Measurements from ENCODE around the gene LDLRAD4. TPM values are rescaled to one million over a fixed set of nuclear protein-coding genes. Genes with fewer than 3 reads are reported as not detected.

The LDLRAD4 gene
- total RNA-seq, 1 experiment from 2014 or later, result not detected

- Histone ChIP-seq H3K4me2 (ENCODE audit: low read length) (no peak overlapping the region), H3K27ac (ENCODE audit: low read length) (no peak overlapping the region), H3K27me3 (ENCODE audit: low read length) (no peaks in the 10 kb centered on the region), H3K79me2 (ENCODE audit: low read length) (no peaks in the 10 kb centered on the region), H3K9me3 (ENCODE audit: low read length) (no peaks in the 10 kb centered on the region), H4K20me1 (ENCODE audit: low read length) (no peaks in the 10 kb centered on the region), H3K9ac (ENCODE audit: low read length) (no peak overlapping the region), H3K36me3 (ENCODE audit: low read depth, low read length) (peaks cover 8% of the 10 kb centered on the region; the same call in 1 of the 2 replicates), H3F3A (ENCODE audit: low read length, unreplicated experiment) (no peaks in the 10 kb centered on the region), H3K4me1 (ENCODE audit: insufficient read depth, low read length) (no peaks in the 10 kb centered on the region), H3K4me3 (ENCODE audit: low read length) (no peak overlapping the region), H3K9me2 (replicated peaks; ENCODE audit: low read length) (no peaks in the 10 kb centered on the region), H2AFZ (ENCODE audit: low read length) (no peak overlapping the region)
- ChIA-PET POLR2A (ENCODE audit: unreplicated experiment) (no interaction called here), CTCF (no interaction called here)
- intact Hi-C loops (cut with micrococcal nuclease), result no loop called here
- BruUV-seq (replicated peaks), result no TSS peak
- ATAC-seq (no peak), DNase-seq (no peak)
- TF ChIP-seq EZH2phosphoT487 (IDR thresholded peaks at IDR 0.05; ENCODE audit: borderline replicate concordance, low read length) (no peak), EZH2 (IDR thresholded peaks at IDR 0.05; ENCODE audit: low read length, unreplicated experiment) (no peak)
- TF ChIP-seq, protein P1, sequence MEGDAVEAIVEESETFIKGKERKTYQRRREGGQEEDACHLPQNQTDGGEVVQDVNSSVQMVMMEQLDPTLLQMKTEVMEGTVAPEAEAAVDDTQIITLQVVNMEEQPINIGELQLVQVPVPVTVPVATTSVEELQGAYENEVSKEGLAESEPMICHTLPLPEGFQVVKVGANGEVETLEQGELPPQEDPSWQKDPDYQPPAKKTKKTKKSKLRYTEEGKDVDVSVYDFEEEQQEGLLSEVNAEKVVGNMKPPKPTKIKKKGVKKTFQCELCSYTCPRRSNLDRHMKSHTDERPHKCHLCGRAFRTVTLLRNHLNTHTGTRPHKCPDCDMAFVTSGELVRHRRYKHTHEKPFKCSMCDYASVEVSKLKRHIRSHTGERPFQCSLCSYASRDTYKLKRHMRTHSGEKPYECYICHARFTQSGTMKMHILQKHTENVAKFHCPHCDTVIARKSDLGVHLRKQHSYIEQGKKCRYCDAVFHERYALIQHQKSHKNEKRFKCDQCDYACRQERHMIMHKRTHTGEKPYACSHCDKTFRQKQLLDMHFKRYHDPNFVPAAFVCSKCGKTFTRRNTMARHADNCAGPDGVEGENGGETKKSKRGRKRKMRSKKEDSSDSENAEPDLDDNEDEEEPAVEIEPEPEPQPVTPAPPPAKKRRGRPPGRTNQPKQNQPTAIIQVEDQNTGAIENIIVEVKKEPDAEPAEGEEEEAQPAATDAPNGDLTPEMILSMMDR (conservative IDR thresholded peaks at IDR 0.05; ENCODE audit: low read depth, low read length), result no peak
Measured at GRCh38 chr18:13657974-13658373, 439.4 kb downstream of the LDLRAD4 start.

DNA sequence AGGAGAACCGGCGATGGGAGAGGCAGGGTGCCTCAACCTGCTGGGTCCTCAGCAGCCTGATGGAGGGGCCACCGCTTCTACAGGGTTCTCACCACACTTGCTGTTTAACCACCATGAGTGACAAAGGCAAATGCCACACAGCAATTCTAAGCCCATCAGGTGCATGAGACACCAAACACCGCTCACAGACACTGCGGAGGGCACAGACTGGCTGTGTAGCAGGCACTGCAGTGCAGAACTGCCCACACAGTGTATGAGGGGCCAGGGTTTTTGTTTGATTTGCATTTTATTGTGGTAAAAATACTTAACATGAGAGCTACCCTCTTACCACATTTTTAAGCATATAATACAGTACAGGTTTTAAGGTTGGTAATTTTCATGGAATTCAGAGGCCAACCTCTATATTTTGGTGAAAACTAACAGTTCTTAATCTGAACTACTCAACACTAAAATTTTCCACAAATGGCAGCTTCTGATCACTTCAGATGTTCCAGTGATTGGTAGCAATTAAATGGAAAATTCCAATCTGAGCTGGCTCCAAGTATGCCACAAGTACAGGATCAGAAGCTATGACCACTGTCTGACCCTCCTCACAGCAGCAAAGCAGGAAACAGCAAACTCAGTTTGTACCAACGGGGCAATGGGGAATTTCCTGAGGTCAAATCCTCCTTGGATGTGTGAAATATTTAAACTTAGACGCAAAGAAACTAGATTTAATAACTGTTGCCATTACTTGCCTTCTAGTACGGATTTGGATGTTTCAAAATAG, 440.1 kb downstream of the LDLRAD4 start:
- no peaks in the 10 kb centered on the region for H3K79me2 ChIP-seq (ENCODE audit: low read length)
- BruUV-seq (replicated peaks), result no TSS peak
- no peak overlapping the region for H3K27ac ChIP-seq (ENCODE audit: low read length)
- no peaks in the 10 kb centered on the region for H3F3A ChIP-seq (ENCODE audit: low read length, unreplicated experiment)
- H3K9me2 ChIP-seq (replicated peaks; ENCODE audit: low read length), result no peaks in the 10 kb centered on the region
- no peak overlapping the region for H2AFZ ChIP-seq (ENCODE audit: low read length)
- no peak for ATAC-seq
- H3K9me3 ChIP-seq (ENCODE audit: low read length), result no peaks in the 10 kb centered on the region
- POLR2A ChIA-PET (ENCODE audit: unreplicated experiment), result no interaction called here
- no peak overlapping the region for H3K9ac ChIP-seq (ENCODE audit: low read length)
- H3K4me2 ChIP-seq (ENCODE audit: low read length), result no peak overlapping the region
- H3K27me3 ChIP-seq (ENCODE audit: low read length), result no peaks in the 10 kb centered on the region
- no peaks in the 10 kb centered on the region for H4K20me1 ChIP-seq (ENCODE audit: low read length)
- TF ChIP-seq, protein P1 (conservative IDR thresholded peaks at IDR 0.05; ENCODE audit: low read depth, low read length), result no peak
- TF ChIP-seq EZH2phosphoT487 (IDR thresholded peaks at IDR 0.05; ENCODE audit: borderline replicate concordance, low read length), result no peak
- no peaks in the 10 kb centered on the region for H3K4me1 ChIP-seq (ENCODE audit: insufficient read depth, low read length)
- CTCF ChIA-PET, result no interaction called here
- intact Hi-C loops (cut with micrococcal nuclease), result no loop called here
- H3K4me3 ChIP-seq (ENCODE audit: low read length), result no peak overlapping the region
- DNase-seq, result no peak
- peaks cover 8% of the 10 kb centered on the region; the same call in 1 of the 2 replicates for H3K36me3 ChIP-seq (ENCODE audit: low read depth, low read length)

- Histone ChIP-seq H3F3A (ENCODE audit: low read length, unreplicated experiment) (no peaks in the 10 kb centered on the region), H3K79me2 (ENCODE audit: low read length) (no peaks in the 10 kb centered on the region), H3K27ac (ENCODE audit: low read length) (no peak overlapping the region), H3K4me2 (ENCODE audit: low read length) (no peak overlapping the region), H3K4me3 (ENCODE audit: low read length) (no peak overlapping the region), H3K9ac (ENCODE audit: low read length) (no peak overlapping the region), H4K20me1 (ENCODE audit: low read length) (no peaks in the 10 kb centered on the region), H3K9me3 (ENCODE audit: low read length) (no peaks in the 10 kb centered on the region), H3K9me2 (replicated peaks; ENCODE audit: low read length) (no peaks in the 10 kb centered on the region), H3K4me1 (ENCODE audit: insufficient read depth, low read length) (no peaks in the 10 kb centered on the region), H3K27me3 (ENCODE audit: low read length) (no peaks in the 10 kb centered on the region), H2AFZ (ENCODE audit: low read length) (no peak overlapping the region), H3K36me3 (ENCODE audit: low read depth, low read length) (peaks cover 15% of the 10 kb centered on the region; the same call in 1 of the 2 replicates)
- ATAC-seq (no peak), DNase-seq (no peak)
- intact Hi-C loops (cut with micrococcal nuclease), result no loop called here
- no TSS peak for BruUV-seq (replicated peaks)
- ChIA-PET CTCF (no interaction called here), POLR2A (ENCODE audit: unreplicated experiment) (no interaction called here)
- TF ChIP-seq EZH2phosphoT487 (IDR thresholded peaks at IDR 0.05; ENCODE audit: borderline replicate concordance, low read length), result no peak
- TF ChIP-seq, protein P1 (conservative IDR thresholded peaks at IDR 0.05; ENCODE audit: low read depth, low read length), result no peak
- no peak for TF ChIP-seq EZH2 (IDR thresholded peaks at IDR 0.05; ENCODE audit: low read length, unreplicated experiment)
Measured at GRCh38 chr18:13660510-13660909, 441.9 kb downstream of the LDLRAD4 start.
